HG03460 (cell line): ENCODE results near the gene MAPK8IP3.

ENCODE experiments used
- ATAC-seq: cut with Tn5 transposase; IDR thresholded peaks from one replicate; pipeline ENCODE4 v1.9.1; 2021; ENCODE audit not compliant: unreplicated experiment

The MAPK8IP3 gene

DNA sequence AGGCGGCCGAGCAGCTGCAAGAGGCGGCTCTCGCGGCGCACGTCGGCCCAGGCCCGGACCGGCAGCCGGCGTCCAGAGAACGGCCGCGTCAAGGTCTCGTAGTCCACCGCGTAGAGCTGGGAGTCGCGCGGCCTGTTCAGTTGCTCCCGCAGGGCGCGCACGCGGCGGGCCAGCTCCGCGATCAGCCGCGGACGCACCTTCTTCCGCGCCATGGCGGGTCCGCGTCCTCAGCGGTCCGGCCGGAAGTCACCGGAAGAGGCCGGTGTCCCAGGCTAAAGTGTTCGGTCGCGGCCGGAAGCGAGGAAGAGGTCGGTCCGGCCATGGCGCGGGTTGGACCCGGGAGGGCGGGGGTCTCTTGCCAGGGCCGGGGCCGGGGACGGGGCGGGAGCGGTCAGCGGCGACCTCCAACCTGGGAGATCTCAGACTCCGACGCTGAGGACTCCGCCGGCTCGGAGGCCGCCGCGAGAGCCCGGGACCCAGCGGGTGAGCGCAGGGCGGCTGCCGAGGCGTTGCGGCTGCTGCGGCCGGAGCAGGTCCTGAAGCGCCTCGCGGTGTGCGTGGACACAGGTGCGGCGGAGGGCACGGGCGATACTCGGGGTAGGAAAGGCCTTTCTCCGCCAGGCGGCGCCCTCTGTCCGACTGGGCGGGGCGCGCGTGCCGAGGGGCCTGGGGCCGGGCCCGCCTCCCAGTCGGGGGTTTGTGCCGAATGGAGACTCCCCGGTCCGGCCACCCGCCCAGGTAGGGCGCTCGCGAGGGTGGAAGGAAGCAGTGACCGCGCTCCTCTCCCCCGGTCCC is 67.1 kb downstream of the MAPK8IP3 start, which contains the start of gene MRPS34:
Gene MRPS34, minus strand, starts transcription at position 227 of the 795 bp plus-strand sequence. Its CDS starts 15 bp downstream, at position 212.
- peak; percentile 43 for ATAC-seq

DNA sequence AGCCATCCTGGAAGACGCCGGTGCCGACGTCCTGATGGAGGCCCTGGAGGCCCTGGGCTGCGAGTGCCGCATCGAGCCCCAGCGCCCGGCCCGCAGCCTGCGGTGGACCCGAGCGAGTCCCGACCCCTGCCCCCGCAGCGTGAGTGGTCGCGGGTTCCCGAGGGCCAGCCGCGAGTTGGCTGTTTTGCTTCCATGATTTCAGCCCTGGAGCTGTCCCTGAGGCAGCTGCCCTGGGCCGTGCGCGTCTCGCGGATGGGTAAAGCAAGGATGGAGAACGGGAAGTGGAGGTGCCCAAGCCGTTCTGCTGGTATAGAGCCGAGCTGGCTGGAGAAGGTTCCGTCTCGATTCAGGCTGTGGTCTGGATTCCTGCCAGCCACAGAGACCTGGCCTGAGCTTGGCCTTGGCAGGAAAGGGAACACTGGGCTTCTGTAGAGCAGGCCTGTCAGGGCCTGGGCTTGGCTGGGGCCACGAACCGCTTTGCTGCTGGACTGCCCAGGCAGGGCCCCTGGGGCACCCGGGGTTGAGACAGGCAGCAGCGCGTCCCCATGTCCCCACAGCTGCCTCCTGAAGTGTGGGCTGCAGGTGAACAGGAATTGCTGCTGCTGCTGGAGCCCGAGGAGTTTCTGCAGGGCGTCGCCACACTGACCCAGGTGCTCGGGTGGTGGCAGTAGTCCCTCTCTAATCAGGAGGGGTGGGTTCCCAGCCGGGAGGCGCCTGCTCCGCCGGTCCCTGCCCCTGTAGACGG is 67.9 kb downstream of the MAPK8IP3 start:
- peak; percentile 9 for ATAC-seq

DNA sequence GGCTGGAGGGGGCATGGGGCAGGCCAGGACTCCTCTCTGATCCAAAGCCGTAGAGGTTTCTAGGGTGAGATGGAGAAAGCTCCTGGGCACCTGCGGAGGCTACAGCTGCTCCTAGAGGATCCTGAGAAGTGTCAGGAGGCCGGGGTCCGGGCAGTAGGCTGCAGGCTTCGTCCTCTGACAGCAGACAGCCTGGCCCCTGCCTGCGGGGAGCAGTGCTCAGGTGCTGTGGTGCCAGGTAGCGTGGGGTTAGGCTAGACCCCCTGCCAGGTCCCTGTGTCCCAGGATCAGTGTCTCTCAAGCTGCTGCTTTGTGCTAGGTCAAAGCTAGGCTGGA is 68.4 kb downstream of the MAPK8IP3 start:
- no peak for ATAC-seq

DNA sequence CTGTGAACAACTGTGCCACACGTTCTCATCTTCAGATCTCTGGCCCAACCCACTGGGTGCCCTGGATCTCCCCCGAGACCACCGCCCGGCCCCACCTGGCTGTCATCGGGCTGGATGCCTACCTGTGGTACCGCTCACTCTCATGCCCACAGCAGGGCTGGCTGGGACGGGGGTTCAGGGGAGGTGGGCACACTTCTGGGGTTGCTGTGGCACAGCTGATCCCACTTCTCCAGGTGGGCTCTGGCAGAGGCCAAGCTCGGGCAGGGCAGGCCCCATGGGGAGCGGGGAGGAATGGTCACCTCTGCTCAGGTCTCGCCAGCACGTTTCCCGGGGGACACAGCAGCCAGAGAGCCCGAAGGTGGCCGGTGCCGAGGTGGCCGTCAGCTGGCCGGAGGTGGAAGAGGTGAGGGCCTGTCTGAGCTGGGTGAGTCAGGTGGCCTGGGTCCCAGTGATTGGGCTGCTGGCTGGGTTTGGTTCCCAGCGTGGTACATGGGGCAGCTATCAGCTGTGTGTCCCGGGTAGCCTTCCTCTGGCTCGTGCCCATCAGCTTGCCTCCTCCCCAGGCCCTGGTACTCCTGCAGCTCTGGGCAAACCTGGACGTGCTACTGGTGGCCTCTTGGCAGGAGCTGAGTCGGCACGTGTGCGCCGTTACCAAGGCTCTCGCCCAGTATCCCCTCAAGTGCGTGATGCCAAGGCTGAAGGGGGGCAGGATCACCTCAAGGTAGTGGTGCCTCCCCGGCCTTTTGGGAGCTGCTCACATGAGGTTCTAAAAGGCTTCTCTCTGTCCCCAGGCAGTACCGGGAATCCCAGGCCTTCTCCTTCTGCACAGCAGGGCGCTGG is 69.2 kb downstream of the MAPK8IP3 start:
- ATAC-seq = no peak

DNA sequence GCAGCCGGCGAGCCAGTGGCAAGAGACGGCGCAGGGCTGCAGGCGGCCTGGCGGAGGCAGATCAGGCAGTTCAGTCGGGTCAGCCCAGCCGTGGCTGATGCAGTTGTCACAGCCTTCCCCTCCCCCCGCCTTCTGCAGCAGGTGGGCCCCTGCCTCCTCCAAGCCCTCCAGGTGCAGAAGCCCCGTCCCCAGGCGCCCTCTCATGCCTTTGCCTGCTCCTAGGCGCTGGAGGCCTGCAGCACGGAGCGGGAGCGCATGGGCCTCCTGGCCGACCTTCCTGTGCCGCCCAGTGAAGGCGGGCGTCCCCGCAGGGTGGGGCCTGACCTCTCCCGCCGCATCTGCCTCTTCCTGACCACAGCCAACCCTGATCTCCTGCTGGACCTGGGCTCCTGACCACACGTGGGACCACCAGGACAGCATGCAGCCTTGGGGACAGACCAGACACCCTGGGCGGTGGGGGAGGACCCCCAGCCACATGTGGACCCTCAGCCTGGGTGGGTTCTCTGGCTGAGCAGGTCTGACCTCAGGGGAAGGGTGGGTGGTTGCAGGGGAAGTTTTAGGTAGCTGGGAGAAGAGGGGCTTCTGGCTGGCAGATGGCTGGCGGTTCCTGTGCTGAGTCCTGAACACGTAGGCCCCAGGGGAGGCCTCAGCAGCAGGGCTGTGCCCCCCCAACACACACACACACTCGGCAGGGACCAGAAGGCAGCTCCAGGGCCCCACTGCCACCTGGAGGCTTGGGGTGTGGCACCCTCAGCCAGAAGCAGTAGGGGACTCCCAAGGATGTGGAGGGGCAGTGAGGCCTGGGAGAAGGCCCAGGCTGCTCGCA is 70.1 kb downstream of the MAPK8IP3 start:
- no peak for ATAC-seq

DNA sequence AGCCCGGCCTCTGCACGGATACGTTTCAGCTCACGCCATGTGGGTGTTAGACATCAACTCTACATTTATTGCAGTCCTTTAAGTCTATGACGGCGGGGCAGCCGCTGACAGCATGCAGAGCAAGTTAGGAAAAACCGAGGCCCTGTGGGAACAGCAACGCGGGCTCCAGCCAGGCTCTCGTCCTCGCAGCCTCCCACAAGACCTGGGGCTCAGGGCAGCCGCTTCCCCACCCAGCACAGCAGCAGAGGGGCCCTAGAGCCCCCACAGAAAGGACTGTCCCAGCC is 70.6 kb downstream of the MAPK8IP3 start:
- no peak for ATAC-seq

DNA sequence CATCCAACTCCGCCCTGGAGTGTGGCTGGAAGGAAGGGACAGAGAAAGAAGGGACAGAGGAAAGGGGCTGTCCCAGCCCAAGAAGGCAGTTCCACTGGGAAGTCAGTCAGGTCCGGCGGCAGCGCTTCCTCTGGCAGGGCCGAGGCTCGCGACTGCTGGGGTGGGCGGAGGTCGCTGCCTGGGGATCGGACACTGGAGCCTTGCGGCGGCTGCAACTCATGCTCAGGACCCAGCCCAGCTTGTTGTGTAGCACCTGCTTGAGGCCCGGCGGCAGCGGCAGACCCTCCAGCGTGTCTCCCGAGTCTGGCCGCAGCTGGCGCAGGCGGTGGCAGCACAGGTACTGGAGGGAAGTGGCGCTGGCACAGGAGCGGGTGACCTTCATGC is 71.0 kb downstream of the MAPK8IP3 start:
- ATAC-seq = no peak

DNA sequence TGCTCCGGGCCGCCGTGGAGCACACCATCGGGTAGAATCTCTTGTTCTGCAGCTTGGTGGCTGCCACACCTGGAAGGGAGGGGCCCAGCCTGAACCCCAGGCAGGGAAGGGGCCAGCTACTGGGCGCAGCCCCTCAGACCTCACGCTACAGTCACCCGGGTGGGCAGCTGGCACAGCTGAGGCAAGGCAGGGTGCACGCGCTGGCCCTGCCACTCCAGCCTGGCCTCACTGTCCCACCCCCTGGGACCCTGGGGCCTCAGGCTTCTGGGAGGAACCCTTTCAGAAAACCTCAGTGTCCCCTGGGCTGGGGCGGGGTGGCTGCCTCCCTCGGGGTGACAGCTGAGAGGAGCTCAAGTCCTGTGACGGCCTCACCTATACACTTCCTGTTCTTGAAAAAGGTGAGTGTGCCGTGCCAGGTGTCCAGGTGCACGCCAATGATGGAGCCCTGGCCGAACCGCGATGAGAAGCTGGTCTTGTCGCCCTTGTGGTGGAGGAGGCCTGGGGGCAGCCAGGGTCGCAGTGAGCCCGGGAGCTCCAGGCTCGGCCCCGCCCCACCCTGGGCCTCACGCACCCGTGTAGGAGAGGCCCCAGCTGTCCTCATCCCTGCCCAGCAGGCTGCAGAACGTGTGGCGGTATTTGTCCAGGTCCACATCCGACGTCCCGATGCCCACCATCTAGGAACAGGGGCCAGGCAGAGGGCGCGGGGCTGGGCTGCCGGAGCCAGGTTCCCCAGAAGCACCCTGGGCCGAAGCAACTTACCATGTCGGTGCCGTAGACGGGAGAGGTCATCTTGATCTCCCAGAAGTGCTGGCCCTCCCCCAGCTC is 71.6 kb downstream of the MAPK8IP3 start:
- ATAC-seq = no peak

DNA sequence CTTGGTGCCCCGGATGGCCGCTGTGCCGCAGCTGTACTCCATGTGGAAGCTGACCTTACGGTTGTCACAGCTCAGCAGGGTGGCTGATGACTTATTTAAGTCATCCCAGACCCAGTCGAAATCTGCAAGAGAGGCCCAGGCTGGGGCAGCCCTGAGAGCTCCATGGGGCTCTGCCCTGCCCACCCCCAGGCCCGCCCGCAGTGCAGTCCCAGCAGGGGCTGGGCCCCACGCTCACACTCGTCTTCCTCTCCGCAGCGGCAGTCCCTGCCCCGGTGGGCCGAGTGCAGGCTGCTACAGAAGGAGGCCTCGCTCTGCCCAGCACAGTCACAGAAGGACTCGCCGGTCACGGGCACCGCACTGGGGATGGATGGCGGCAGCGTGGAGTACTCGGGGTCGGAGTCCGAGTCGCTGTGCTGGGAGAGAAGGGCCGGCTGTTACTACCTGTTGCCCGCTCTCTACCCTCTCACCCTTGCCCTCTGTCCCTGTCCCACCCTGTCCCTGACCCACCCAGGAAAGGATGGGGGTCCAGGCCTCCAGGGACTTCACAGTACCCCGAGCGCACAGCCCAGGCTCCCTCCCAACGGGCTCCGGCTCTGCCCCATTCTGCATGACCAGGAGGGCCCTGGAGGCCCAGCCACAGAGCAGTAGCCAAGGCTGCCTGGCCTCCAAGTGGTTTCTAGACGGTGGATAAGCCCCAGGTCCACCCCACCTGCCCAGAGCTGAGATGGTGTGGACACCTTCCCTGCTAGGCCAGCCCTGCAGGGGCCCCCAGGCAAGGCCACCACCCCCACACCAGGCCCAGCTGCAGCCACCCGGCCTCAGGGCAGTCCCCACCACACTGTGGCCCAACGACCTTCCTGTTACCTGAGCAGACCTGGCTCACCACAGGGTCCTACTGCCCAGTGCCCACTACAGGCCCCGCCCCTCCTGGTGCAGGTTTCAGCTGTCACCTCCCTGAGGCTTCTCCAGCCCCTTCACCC is 72.5 kb downstream of the MAPK8IP3 start:
- no peak for ATAC-seq

DNA sequence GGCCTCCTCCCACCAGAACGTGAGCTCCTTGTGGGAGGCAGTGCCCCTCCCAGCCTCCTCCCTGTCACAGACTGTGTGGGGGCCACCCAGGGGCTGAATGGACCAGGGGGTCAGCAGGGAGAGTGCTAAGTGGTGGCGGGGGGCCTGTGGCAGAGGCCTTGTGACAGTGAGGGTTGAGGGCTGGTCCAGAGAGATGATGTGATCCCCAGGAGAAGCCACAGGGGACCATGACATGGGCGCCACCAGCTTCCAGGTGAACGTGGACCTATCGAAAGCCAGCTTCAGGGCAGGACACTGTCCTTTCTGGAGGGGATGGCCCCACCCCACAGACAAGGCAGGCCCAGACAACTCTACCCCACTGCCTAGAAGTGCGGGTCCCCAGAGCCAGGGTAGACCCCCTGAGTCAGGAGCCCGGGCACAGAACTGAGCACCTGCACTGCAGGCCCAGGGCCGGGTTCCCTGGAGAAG is 73.3 kb downstream of the MAPK8IP3 start:
- no peak for ATAC-seq

DNA sequence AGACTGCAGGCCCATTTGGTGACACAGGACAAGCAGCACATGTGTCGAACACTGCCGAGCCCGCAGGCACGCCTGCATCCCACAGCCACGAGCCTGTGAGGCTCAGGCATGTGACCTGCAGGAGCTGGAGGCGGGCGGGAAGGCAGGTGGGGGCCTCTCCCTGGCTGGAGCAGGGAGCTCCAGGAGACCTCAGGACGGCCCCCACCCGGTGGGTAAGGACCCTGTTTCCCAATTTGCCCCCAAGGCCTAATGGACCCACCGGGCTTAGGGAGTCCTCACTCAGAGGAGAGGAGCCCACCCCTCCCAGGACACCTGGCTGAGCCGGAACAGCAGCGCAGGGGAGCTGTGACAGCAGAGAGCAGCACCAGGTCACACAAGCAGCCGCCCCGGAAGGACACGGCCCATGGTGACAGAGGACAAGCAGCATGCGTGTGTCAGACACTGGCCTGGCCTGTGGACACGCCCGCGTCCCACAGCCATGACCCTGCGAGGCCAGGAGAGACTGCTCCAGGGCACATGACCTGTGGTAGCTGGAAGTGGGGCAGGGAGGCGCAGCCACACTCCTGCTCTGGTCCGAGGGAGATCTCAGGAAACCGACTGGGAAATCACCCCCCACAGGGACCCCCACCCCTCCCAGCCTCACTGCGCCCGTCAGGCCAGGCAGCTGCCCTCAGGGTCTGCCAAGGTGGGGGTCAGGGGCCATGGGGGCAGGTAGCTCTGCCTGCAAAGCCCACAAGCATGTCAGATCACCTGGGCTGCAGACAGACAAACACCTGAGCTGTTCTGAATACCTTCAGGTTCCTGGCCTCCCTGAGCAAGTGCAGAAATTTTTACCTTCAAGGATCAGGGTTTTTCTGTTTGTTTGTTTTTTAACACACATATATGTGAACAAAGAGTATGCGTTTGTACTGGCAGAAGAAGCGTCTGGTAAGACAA is 74.0 kb downstream of the MAPK8IP3 start:
- ATAC-seq = no peak

DNA sequence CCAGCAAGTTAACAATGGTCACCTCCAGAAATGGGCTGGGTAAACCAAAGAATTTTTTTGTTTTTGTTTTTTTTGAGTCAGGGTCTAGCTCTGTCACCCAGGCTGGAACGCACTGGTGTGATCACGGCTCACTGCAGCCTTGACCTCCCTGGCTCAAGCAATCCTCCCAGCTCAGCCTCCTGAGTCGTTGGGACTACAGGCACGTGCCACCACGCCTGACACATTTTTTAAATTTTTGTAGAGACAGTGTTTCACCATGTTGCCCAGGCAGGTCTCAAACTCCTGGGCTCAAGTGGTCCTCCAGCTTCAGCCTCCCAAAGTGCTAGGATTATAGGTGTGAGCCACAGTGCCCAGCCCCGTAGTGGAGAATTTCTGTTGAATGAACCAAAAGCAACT is 74.7 kb downstream of the MAPK8IP3 start:
- no peak for ATAC-seq

DNA sequence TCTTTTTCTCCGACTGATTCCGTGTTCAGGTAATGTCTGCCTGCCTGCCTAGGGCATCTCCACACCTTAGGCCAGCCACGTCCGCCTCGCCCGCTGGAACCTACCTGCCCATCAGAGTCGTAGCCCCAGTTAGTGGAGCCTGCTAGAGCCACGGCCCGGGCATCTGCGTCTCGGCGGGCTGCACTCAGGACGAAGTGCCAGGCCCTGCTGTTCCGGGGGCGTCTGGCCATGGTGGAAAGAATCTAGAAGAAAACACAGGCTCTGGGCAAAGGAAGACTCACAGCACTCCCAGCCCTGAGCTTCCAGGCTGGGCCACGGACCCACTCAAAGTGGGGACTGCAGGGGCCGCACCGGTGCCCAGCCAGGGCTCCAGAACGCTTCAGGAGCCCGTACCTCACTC is 75.3 kb downstream of the MAPK8IP3 start:
- ATAC-seq = no peak

DNA sequence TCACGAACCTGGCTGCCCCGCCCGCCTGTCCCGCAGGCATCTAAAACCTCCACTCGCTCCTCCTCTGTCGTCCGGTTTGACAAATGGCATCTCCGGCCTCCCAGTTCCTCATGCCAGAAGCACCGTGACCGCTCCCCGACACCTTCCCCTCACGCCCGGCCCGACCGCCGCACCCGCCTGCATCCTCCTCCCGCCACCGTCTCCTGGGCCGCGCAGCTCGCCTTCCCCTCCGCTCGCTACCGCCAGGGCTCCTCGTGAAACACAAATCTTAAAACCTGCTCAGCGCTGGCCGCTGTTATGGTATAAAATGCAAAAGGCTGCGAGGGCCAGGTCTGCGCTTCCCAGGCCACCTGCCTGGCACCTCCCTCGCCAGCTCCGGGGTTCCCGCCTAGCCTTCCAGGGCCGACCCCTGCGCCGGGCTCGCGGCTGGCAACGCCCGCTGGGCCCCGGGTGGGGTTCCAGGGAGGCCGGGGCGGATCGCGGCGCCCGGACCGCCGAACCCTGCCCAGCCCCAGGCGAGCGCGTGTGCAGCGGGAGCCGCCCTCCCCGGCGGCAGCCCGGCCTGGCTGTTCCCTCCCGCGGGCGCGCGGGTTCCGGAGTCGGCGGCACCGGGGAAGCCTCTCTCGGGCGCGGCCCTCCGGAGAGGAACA is 75.9 kb downstream of the MAPK8IP3 start:
- ATAC-seq = peak; percentile 0

DNA sequence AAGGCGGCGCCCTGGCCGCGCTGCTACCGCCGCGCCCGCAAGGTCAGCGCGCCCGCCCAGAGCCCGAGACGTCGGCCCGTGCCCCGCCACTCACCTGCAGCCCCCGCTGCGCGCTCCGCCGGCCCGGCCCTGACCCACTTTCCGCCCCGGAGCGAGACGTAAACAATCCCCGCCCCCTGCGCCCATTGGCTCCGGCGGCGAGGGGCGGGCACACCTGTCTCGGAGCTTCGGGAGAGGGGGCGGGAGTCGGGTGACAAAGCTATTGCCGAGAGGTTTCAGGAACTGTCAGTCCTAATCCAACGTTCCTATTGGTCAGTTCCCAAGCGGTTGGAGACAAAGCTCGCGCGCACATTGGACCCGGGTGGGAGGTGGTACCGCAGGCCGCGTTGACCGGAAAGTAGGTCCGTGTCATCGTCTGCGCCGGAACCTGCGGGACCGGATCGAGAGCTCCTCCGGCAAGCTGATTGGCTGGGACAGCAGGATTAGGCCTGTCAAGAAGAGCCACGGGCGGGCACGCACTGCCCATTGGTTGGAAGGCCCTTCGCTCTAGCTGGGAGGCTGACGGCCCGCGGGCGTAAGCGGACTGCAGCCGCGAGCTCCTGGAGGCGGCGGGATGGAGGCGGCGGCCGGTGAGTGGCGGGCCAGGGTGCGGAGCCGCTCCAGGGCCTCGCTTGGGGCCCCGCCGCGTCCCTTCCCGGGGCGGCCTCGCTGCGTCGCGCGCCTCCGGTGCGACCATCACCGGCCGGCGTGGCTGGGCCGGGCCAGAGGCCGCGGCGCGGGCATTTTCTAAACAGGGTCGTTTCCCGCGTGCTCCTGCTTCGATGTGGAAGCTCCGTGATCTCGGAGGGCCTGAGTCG is 76.6 kb downstream of the MAPK8IP3 start, which contains the start of the genes NUBP2 and SPSB3:
Gene NUBP2, plus strand, starts transcription at position 553 of the 857 bp plus-strand sequence. Its CDS starts 61 bp downstream, at position 614.
Gene SPSB3, minus strand, starts transcription at position 164 of the 857 bp plus-strand sequence. CDS start 1,088 bp downstream, outside the sequence.
- peak; percentile 85 for ATAC-seq
